Measurements from ENCODE around the gene BRF1. TPM values are rescaled to one million over a fixed set of nuclear protein-coding genes. Genes with fewer than 3 reads are reported as not detected.

The BRF1 gene
- total RNA-seq, 4 donors from 2014 or later = 22.2 to 37.9 (median 26.2) TPM

GRCh38 chr14:105221598-105222178, 79.1 kb downstream of the BRF1 start:
- DNase-seq = no peak
- H3K27me3 ChIP-seq = no peaks in the 10 kb centered on the region
- H3K27ac ChIP-seq = no peak overlapping the region
- H3K4me3 ChIP-seq = no peak overlapping the region
- WGBS, 2 donors = 86 to 96% methylated on average over 13 to 17 of the region's 27 CpGs
- intact Hi-C loops (cut with DNase I) = no loop called here
- TF ChIP-seq POLR2A (IDR thresholded peaks at IDR 0.05) = no peak
- TF ChIP-seq CTCF (IDR thresholded peaks at IDR 0.05) = no peak
- no peaks in the 10 kb centered on the region for H3K9me3 ChIP-seq
- H3K36me3 ChIP-seq = peaks cover 15 to 98% (median 46%) of the 10 kb centered on the region in 3 donors
- peaks cover 0 to 31% (median 7%) of the 10 kb centered on the region in 3 donors for H3K4me1 ChIP-seq

- no peaks in the 10 kb centered on the region for H3K9me3 ChIP-seq
- H3K27me3 ChIP-seq = no peaks in the 10 kb centered on the region
- intact Hi-C loops (cut with DNase I) = no loop called here
- no peak for DNase-seq
- TF ChIP-seq POLR2A (IDR thresholded peaks at IDR 0.05) (no peak), CTCF (IDR thresholded peaks at IDR 0.05) (no peak)
- H3K36me3 ChIP-seq = peaks cover 17 to 98% (median 39%) of the 10 kb centered on the region in 3 donors
- H3K27ac ChIP-seq = no peak overlapping the region
- H3K4me1 ChIP-seq = peaks cover 0 to 31% (median 7%) of the 10 kb centered on the region in 3 donors
- no peak overlapping the region for H3K4me3 ChIP-seq
- WGBS, 2 donors = 93% methylated on average over 3 of the region's 29 CpGs; no CpG with 5 or more reads in 1 of the 2 donors
Observed at GRCh38 chr14:105220699-105221597, 79.9 kb downstream of the BRF1 start.

- WGBS, 2 donors = 82 to 100% methylated on average over 1 to 2 of the region's 17 CpGs
- peaks cover 17 to 92% (median 31%) of the 10 kb centered on the region in 3 donors for H3K36me3 ChIP-seq
- DNase-seq = no peak
Observed at GRCh38 chr14:105219753-105220152, 81.0 kb downstream of the BRF1 start.

GRCh38 chr14:105219043-105219612, 81.7 kb downstream of the BRF1 start:
- intact Hi-C loops (cut with DNase I) = no loop called here

More at GRCh38 chr14:105219753-105220152, 81.0 kb downstream of the BRF1 start:
- Histone ChIP-seq H3K27ac (no peak overlapping the region), H3K27me3 (no peaks in the 10 kb centered on the region), H3K9me3 (no peaks in the 10 kb centered on the region), H3K4me3 (no peak overlapping the region), H3K4me1 (peaks cover 0 to 20% (median 4%) of the 10 kb centered on the region in 3 donors)
- intact Hi-C loops (cut with DNase I) = no loop called here
- no peak for TF ChIP-seq CTCF (IDR thresholded peaks at IDR 0.05)
- no peak for TF ChIP-seq POLR2A (IDR thresholded peaks at IDR 0.05)

More at GRCh38 chr14:105219043-105219612, 81.7 kb downstream of the BRF1 start:
- TF ChIP-seq POLR2A (IDR thresholded peaks at IDR 0.05) = no peak
- no peak for TF ChIP-seq CTCF (IDR thresholded peaks at IDR 0.05)
- no peaks in the 10 kb centered on the region for H3K9me3 ChIP-seq
- no peak overlapping the region for H3K27ac ChIP-seq
- H3K36me3 ChIP-seq = peaks cover 17 to 92% (median 31%) of the 10 kb centered on the region in 3 donors
- DNase-seq = no peak
- H3K4me1 ChIP-seq = peaks cover 0 to 14% (median 0%) of the 10 kb centered on the region in 3 donors
- no peaks in the 10 kb centered on the region for H3K27me3 ChIP-seq
- H3K4me3 ChIP-seq = no peak overlapping the region
- 93 to 96% methylated on average over 12 to 14 of the region's 29 CpGs for WGBS, 2 donors

All from esophagus squamous epithelium (tissue), 5 donors.